ENCODE measurements around the gene REEP1. TPM values are rescaled to one million over a fixed set of nuclear protein-coding genes. Genes with fewer than 3 reads are reported as not detected.

REEP1 gene
- total RNA-seq, 4 donors from 2014 or later = 46.1 to 95.1 (median 74.9) TPM

- TF ChIP-seq POLR2AphosphoS5 (IDR thresholded peaks at IDR 0.05) (no peak), EP300 (IDR thresholded peaks at IDR 0.05) (no peak), POLR2A (IDR thresholded peaks at IDR 0.05; ENCODE audit: low read depth) (no peak), CTCF (IDR thresholded peaks at IDR 0.05) (no peak)
- H3K9me3 ChIP-seq = no peaks in the 10 kb centered on the region
- H3K36me3 ChIP-seq = no peaks in the 10 kb centered on the region
- H3K4me3 ChIP-seq = no peak overlapping the region
- WGBS = 27% methylated on average over 3 of the region's 3 CpGs
- peaks cover 37 to 79% (median 76%) of the 10 kb centered on the region in 4 donors for H3K4me1 ChIP-seq
- intact Hi-C loops (cut with DNase I) = no loop called here
- H3K27me3 ChIP-seq = no peaks in the 10 kb centered on the region
- H3K27ac ChIP-seq (replicated peaks in 1 of 4) = peak overlapping the region in 2 of 4 donors; percentile 11 to 86
- DNase-seq (ENCODE audit: extremely low spot score) = no peak
Measured at GRCh38 chr2:86293612-86294011, 43.8 kb downstream of the REEP1 start.

- TF ChIP-seq POLR2A (IDR thresholded peaks at IDR 0.05; ENCODE audit: low read depth) (no peak), EP300 (IDR thresholded peaks at IDR 0.05) (no peak), CTCF (IDR thresholded peaks at IDR 0.05) (no peak), POLR2AphosphoS5 (IDR thresholded peaks at IDR 0.05) (no peak)
- H3K27ac ChIP-seq (replicated peaks in 1 of 4) = peak overlapping the region in 2 of 4 donors; percentile 11 to 86
- WGBS = 84% methylated on average over 7 of the region's 7 CpGs
- no peaks in the 10 kb centered on the region for H3K36me3 ChIP-seq
- peak; percentile 79 for DNase-seq (ENCODE audit: extremely low spot score)
- H3K27me3 ChIP-seq = no peaks in the 10 kb centered on the region
- peaks cover 29 to 72% (median 68%) of the 10 kb centered on the region in 4 donors for H3K4me1 ChIP-seq
- intact Hi-C loops (cut with DNase I) = no loop called here
- no peaks in the 10 kb centered on the region for H3K9me3 ChIP-seq
- no peak overlapping the region for H3K4me3 ChIP-seq
Measured at GRCh38 chr2:86292571-86293515, 44.6 kb downstream of the REEP1 start.

GRCh38 chr2:86291328-86291662 lies 46.1 kb downstream of the REEP1 start:
- H3K4me1 ChIP-seq = peaks cover 17 to 61% (median 53%) of the 10 kb centered on the region in 4 donors
- 54% methylated on average over 4 of the region's 4 CpGs for WGBS

GRCh38 chr2:86290596-86291327 lies 46.7 kb downstream of the REEP1 start:
- Histone ChIP-seq H3K4me1 (peaks cover 17 to 61% (median 47%) of the 10 kb centered on the region in 4 donors), H3K27ac (replicated peaks in 1 of 4) (peak overlapping the region in 3 of 4 donors; percentile 27 to 86 (median 34)), H3K27me3 (no peaks in the 10 kb centered on the region), H3K4me3 (no peak overlapping the region), H3K36me3 (no peaks in the 10 kb centered on the region), H3K9me3 (no peaks in the 10 kb centered on the region)
- DNase-seq (ENCODE audit: extremely low spot score) = peak; percentile 57
- TF ChIP-seq EP300 (IDR thresholded peaks at IDR 0.05) (no peak), POLR2AphosphoS5 (IDR thresholded peaks at IDR 0.05) (no peak)
- 68% methylated on average over 3 of the region's 5 CpGs for WGBS
- intact Hi-C loops (cut with DNase I) = no loop called here

More at GRCh38 chr2:86291328-86291662, 46.1 kb downstream of the REEP1 start:
- H3K36me3 ChIP-seq = no peaks in the 10 kb centered on the region
- H3K9me3 ChIP-seq = no peaks in the 10 kb centered on the region
- TF ChIP-seq EP300 (IDR thresholded peaks at IDR 0.05) (no peak), POLR2A (IDR thresholded peaks at IDR 0.05; ENCODE audit: low read depth) (no peak), CTCF (IDR thresholded peaks at IDR 0.05) (no peak), POLR2AphosphoS5 (IDR thresholded peaks at IDR 0.05) (no peak)
- peak; percentile 64 for DNase-seq (ENCODE audit: extremely low spot score)
- no peaks in the 10 kb centered on the region for H3K27me3 ChIP-seq
- peak overlapping the region in 3 of 4 donors; percentile 27 to 86 (median 34) for H3K27ac ChIP-seq (replicated peaks in 1 of 4)
- H3K4me3 ChIP-seq = no peak overlapping the region
- intact Hi-C loops (cut with DNase I) = no loop called here

GRCh38 chr2:86286516-86286915 lies 50.9 kb downstream of the REEP1 start:
- Histone ChIP-seq H3K4me1 (peaks cover 23 to 66% (median 55%) of the 10 kb centered on the region in 4 donors), H3K36me3 (no peaks in the 10 kb centered on the region), H3K27ac (replicated peaks in 1 of 4) (no peak overlapping the region), H3K27me3 (no peaks in the 10 kb centered on the region), H3K4me3 (no peak overlapping the region), H3K9me3 (no peaks in the 10 kb centered on the region)
- DNase-seq (ENCODE audit: extremely low spot score) = no peak
- TF ChIP-seq POLR2A (IDR thresholded peaks at IDR 0.05; ENCODE audit: low read depth) = no peak
- no peak for TF ChIP-seq CTCF (IDR thresholded peaks at IDR 0.05)
- TF ChIP-seq POLR2AphosphoS5 (IDR thresholded peaks at IDR 0.05) = no peak
- TF ChIP-seq EP300 (IDR thresholded peaks at IDR 0.05) = no peak
- intact Hi-C loops (cut with DNase I) = no loop called here
- 50% methylated on average over 3 of the region's 3 CpGs for WGBS

Data from esophagus muscularis mucosa (tissue), 4 donors.